ENCODE results near the gene ABCA12.

- TF ChIP-seq CTCF (IDR thresholded peaks at IDR 0.05; ENCODE audit: low read depth, low read length) (no peak), EZH2phosphoT487 (IDR thresholded peaks at IDR 0.05; ENCODE audit: low read depth) (no peak)
Observed at GRCh38 chr2:215022418-215022817, 116.0 kb downstream of the ABCA12 start.
